HG03025 (cell line): Measurements from ENCODE around the gene HES4.

Experiments
- ATAC-seq: cut with Tn5 transposase; IDR thresholded peaks from one replicate; pipeline ENCODE4 v1.9.1; 2021; ENCODE audit warnings: mild to moderate bottlenecking, moderate library complexity; ENCODE audit not compliant: unreplicated experiment, low FRiP score

Gene HES4, protein sequence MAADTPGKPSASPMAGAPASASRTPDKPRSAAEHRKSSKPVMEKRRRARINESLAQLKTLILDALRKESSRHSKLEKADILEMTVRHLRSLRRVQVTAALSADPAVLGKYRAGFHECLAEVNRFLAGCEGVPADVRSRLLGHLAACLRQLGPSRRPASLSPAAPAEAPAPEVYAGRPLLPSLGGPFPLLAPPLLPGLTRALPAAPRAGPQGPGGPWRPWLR

DNA sequence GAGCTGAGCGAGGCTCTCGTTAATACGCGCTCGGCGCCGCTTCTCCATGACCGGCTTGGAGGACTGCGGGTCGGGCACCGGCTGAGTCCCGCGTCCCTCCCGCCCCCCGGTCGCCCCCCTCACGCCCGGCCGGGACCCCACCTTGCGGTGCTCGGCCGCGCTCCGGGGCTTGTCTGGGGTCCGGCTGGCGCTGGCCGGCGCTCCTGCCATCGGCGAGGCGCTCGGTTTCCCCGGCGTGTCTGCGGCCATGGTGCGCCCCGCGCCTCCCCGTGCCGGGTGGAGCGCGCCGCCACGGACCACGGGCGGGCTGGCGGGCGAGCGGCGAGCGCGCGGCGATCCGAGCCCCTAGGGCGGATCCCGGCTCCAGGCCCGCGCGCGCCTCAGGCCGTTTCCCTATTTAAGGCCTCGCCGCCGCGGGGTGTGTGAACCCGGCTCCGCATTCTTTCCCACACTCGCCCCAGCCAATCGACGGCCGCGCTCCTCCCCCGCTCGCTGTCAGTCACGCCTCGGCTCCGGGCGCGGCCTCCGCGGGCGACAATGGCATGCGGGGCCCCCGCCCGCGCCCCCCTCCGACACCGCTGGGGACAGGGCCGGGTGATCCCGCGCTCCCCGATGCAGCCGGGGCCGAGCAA is at the start of gene HES4:
TSS of gene HES4 (minus strand) at position 373 of the 632 bp plus-strand sequence. CDS start at position 249, 124 bp downstream.
- no peak for ATAC-seq

DNA sequence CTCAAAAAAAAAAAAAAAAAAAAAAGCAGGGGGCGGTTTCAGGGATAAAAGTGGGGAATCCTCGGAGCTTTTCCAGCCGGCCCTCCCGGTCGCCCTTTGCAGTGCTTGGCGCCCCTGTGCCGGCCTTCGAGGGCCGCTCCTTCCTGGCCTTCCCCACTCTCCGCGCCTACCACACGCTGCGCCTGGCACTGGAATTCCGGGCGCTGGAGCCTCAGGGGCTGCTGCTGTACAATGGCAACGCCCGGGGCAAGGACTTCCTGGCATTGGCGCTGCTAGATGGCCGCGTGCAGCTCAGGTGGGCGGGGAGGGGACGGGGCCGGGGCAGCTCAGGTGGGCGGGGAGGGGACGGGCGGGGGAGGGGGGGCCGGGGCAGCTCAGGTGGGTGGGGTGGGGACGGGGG is 48.9 kb upstream of the HES4 start:
- no peak for ATAC-seq

DNA sequence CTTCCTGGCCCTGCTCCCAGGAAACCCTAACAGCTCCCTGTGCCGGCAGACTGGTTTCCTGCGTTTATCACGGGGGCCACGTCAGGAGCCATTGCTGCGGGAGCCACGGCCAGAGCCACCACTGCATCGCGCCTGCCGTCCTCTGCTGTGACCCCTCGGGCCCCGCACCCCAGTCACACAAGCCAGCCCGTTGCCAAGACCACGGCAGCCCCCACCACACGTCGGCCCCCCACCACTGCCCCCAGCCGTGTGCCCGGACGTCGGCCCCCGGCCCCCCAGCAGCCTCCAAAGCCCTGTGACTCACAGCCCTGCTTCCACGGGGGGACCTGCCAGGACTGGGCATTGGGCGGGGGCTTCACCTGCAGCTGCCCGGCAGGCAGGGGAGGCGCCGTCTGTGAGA is 48.1 kb upstream of the HES4 start:
- ATAC-seq: no peak

DNA sequence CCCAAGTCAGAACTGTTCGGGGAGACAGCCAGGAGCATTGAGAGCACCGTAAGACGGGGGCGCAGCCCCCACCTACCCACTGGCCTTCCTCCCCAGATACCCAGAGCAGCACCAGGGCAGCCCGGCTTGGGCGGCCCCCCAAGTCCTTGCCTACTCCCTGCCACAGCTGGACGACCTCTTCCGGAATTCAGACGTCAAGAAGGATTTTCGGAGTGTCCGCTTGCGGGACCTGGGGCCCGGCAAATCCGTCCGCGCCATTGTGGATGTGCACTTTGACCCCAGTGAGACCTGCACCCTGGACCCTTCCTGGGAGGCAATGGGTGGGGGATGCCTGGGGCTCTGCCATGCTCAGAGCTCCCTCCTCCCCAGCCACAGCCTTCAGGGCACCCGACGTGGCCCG is 47.5 kb upstream of the HES4 start:
- no peak for ATAC-seq

DNA sequence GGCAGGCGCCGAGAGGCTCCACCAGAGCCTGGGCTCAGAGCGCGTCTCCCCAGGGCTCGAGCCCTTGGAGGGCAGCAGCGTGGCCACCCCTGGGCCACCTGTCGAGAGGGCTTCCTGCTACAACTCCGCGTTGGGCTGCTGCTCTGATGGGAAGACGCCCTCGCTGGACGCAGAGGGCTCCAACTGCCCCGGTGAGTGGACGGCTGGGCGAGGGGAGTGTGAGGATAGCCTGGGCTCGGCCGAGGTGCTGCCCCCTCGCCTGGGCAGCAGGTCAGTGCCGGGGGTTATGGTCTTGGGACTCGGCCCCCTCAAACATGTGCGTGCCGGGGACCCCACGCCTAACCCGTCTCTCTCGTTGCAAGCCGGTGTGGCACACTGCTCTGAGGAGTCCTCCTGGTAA is 46.9 kb upstream of the HES4 start:
- ATAC-seq: no peak

DNA sequence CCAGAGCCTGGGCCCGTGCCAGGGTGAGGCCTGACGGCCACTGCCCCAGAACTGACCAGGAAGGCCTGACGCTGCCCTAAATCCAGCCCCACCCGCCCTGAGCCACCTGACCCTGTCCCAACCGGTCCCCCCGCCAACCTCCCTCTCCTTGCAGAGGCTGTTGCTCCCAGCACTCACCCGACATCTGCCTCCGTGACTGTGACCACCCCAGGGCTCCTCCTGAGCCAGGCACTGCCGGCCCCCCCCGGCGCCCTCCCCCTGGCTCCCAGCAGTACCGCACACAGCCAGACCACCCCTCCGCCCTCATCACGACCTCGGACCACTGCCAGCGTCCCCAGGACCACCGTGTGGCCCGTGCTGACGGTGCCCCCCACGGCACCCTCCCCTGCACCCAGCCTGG is 46.3 kb upstream of the HES4 start:
- no peak for ATAC-seq

DNA sequence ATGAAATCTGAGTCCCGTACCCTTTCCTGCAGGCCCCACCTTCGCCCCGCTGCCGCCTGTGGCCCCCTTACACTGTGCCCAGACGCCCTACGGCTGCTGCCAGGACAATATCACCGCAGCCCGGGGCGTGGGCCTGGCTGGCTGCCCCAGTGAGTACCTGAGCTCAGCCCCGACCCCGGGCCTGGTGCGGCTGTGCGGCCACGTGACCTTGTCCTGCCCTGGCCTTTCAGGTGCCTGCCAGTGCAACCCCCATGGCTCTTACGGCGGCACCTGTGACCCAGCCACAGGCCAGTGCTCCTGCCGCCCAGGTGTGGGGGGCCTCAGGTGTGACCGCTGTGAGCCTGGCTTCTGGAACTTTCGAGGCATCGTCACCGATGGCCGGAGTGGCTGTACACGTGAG is 45.2 kb upstream of the HES4 start:
- no peak for ATAC-seq

DNA sequence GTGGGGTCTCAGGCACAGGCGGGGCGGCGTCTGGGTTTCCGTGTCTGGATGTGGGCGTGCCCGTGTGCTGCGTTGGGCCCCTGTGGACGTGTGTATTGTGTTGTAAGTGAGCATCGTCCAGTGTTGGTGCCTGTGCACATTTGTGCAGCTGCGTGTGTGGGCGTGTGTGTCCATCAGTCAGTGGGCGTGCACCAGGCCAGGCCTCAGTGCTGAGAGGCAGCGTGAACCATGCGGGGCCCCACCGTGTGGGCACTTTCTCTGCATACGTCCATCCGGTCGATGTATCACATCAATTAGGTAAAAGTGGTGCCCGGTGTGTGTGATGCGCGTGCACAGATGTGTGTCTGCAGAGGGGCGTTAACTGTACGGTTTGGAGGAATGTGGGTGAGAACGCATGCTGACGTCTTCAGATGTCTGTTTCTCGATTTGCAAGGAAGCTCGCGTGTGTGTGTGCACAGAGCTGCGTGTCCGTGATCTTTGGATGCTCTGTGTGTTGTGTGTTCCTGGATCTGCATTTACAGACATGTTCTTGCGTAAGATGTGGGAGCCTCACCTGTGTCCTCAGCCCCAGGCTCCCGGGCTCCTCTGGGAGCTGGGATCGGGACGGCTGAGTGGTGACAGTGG is 44.7 kb upstream of the HES4 start:
- no peak for ATAC-seq

DNA sequence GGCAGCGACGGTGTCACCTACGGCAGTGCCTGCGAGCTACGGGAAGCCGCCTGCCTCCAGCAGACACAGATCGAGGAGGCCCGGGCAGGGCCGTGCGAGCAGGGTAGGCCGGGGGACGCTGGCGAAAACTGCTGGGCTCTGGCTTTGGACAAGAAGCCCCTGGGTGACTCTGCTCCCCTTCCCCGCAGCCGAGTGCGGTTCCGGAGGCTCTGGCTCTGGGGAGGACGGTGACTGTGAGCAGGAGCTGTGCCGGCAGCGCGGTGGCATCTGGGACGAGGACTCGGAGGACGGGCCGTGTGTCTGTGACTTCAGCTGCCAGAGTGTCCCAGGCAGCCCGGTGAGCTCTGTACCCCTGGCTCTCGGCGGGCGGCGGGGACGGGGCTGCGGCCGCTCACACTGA is 44.0 kb upstream of the HES4 start:
- no peak for ATAC-seq

DNA sequence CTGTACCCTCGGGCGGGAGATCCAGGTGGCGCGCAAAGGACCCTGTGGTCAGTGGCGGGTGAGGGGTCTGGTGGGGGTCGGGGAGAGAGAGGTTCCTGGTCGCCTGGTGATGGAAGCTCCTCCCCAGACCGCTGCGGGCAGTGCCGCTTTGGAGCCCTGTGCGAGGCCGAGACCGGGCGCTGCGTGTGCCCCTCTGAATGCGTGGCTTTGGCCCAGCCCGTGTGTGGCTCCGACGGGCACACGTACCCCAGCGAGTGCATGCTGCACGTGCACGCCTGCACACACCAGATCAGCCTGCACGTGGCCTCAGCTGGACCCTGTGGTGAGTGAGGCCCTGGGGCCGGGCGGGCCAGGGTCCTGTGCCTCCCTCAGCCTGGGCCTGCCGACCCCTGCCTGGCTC is 43.5 kb upstream of the HES4 start:
- no peak for ATAC-seq

DNA sequence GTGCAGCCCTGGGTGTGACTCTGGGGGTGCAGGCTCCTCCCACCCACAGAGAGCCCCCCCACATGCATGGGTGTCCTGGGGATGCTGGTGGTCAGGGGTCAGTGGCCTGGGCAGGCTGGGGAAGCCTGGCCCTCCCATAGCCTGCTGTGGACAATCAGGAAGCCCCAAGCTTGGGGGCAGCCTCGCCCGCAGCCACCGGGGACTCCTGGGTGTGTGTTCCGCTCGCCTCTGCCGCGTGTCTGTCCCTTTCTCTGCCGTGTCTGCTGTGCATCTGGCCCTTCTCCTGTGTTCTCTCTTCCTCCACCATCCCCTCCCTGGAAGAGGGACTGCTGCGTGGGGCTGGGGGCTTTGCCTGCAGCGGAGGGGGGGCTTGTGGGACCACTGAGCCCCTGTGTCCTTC is 42.9 kb upstream of the HES4 start:
- no peak for ATAC-seq

DNA sequence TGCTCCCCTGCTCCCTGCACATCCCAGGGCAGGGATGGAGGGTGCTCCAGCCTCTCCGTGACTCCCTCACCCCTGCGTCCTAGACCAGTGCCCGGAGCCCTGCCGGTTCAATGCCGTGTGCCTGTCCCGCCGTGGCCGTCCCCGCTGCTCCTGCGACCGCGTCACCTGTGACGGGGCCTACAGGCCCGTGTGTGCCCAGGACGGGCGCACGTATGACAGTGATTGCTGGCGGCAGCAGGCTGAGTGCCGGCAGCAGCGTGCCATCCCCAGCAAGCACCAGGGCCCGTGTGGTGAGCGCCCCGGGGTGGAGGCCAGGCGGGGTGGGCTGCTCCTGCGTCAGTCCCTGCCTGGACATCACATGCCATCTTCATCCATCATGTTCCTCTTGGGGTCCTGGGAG is 42.0 kb upstream of the HES4 start:
- ATAC-seq: no peak

DNA sequence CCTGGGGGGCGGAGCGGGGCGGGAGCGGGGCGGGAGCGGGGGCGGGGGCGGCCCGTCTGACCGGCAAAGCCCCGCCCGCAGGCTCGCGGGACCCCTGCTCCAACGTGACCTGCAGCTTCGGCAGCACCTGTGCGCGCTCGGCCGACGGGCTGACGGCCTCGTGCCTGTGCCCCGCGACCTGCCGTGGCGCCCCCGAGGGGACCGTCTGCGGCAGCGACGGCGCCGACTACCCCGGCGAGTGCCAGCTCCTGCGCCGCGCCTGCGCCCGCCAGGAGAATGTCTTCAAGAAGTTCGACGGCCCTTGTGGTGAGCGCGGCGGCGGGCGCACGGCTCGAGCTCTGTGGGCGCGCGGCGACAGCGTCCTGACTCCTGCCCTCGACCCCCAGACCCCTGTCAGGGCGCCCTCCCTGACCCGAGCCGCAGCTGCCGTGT is 41.2 kb upstream of the HES4 start:
- no peak for ATAC-seq

DNA sequence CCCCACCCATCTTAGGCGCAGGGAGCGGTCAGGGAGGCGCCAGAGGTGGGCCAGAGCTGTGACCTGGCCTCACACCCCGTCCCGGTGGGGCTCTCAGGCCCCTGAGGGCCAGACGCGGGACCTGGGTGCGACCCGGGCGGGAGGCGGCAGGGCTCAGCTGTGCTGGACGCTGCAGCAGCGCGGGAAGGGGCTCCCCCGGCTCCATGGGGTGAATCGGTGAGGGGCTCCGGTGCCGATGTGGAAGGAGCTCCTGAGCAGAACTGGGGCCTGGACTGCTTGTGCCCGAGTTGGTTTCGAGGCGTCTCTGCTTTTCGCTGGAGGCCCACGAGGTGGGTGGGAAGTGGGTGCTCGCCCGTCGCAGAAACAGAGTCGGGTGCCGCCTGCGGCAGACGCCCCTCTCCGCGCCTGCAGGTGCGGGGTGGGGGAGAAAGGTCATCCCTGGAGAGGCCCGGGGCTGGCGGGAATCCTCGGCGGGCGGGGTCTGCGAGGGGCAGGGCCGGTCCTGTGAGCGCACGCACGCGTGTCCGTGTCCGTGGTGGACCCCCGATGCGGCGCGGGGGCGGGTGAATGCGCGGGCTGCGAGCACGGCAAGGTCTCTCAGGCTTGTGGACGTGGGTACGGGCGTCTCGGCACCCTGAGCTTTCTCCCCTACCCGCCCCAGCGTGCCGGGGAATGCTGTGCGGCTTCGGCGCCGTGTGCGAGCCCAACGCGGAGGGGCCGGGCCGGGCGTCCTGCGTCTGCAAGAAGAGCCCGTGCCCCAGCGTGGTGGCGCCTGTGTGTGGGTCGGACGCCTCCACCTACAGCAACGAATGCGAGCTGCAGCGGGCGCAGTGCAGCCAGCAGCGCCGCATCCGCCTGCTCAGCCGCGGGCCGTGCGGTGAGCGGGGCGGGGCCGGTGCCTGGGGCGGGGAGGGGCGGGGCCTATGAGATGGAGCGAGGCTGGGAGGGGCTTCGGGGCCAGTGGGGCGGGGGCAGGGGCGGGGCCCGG is 40.4 kb upstream of the HES4 start:
- ATAC-seq: no peak

DNA sequence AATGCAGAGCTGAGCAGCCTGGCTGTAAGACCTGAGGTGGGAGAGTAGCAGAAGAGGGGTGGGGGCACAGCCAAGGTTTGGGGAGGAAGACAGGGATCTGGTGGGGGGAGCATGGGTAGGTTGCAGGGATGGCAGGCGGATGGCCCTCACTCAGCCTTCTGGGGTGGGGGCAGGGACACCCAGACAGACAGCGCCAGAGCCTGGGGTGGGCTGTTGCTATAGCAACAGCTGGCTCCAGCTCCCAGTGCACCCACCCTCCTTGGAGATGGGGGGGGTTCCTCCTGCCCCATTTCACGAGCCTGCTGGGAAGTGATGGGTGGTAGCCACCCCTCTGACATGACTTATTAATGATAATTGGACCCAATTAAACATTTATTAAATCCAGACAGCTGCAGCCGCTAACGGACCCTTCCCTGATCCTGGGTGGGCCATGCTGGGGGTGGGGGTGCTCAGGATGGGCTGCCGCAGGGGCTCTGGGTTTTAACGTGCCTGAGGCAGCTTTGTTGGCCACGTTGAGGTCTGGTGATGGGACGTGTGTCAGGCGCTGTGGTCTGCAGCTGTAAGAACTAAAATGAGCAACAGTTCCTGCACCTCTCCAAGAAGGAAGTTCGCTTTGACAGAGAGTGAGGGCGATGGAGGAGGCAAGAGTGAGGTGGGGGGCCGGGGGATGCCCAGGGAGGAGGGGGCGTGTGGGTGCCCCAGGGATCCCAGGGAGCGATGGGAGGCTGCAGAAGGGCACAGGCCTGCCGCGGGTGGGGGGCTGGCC is 39.4 kb upstream of the HES4 start:
- ATAC-seq: no peak

DNA sequence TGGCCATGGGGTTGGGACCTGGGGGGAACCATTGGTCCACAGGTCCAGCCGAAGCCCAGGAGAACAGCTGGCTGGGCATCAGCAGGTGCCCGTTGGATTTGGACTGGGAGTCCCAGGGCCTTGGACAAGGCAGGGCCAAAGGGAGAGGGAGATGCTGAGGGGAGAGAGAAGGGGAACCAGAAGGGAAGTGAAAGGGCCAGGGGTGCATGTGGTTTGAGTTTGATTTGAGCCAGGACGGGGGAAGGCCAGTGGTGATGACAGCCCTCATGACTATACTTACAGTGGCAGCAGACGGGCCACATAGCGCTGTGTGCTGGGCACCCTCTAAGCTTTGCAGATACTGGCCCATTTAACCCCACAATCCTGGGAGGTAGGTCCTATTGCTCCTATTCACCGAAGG is 38.8 kb upstream of the HES4 start:
- no peak for ATAC-seq

DNA sequence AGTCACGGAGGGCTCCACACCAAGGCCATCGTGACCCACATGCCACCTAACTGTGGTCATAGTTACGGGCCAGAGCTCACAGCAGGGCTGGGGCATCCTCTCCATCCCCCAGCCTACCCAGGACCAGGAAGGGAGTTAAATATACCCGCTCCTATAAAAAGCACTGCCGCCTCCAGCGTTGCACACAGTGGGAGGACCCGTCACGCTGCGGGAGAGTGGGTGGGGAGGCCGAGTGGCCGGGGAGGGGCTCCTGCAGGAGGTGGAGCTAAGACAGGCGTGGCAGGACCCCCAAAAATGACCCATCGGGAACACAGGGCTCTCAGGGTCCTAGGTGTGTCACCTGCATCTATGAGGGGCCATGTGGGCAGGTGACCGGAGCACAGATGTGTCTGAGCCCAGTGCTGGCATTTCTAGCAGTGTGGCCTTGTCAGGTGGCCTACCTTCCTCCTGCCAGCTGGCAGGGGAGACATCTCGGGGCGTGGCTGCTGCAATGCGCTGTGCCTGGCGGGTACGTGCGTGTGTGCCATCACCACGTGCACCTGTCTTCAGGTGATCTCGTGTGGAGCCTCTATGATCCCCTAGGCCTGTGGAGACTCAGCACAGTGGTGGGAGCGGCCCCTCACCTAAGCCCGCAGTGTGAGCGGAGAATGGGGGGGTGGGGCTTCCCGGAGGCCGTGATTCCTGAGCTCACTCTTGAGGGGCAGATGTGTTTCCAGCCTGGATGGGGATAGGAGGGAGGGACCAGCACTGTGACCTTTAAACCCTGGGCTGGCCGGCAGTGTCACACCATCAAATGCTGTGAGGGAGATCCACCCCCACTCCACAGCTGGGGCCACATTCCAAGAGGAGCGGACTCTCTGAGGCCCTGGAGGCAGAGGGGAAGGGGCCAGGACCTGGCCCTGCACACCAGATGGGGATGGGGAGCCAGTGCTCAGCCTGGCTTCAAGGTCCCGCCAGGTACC is 37.8 kb upstream of the HES4 start:
- ATAC-seq: no peak

DNA sequence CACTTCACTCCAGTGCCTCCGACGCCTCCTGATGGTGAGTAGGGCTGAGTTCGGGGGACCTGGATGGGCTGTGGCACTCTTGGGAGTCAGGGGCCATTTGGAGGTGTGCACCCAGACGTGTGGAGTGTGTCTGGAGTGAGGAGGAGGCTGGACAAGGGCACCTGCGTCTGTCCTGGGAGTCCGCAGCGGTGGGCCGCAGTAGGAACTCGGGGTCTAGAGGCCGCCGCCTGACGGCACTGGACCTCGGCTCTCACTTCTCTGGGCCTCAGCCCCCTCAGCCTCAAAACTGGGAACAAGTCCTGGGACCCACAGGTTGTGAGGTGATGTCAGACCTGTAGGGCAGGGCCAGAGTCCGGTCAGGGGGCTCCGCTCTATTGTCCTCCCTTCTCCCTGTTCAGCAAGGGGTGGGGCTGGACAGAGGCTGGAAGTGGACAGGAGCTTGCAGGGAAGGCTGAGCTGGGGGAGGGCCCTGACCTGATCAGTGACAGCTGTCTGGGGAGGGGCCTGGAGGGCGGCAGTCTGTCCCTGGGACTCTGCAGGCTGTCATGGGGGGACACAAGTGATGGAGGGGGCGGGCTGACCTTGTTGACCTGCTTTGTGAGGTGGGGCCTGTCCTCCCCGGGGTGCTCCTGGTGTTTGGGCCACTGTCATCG is 35.5 kb upstream of the HES4 start:
- no peak for ATAC-seq

DNA sequence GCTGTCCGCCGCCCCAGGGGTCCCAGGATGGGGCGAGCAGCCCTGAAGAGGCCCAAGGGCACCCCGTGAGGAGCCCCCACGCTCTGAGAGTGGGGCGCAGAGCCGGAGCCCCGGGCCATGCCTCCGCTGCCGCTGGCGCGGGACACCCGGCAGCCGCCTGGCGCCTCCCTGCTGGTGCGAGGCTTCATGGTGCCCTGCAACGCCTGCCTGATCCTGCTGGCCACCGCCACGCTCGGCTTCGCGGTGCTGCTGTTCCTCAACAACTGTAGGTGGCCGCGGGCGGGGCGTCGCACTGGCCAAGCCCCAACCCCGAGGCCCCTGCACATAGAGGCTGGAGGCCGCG is 34.5 kb upstream of the HES4 start:
- ATAC-seq: no peak
